ENCODE data around the gene GPC6. TPM values are rescaled to one million over a fixed set of nuclear protein-coding genes. Genes with fewer than 3 reads are reported as not detected.

GPC6 gene
- total RNA-seq, 1 donor from 2014 or later = 42.9 TPM

DNA sequence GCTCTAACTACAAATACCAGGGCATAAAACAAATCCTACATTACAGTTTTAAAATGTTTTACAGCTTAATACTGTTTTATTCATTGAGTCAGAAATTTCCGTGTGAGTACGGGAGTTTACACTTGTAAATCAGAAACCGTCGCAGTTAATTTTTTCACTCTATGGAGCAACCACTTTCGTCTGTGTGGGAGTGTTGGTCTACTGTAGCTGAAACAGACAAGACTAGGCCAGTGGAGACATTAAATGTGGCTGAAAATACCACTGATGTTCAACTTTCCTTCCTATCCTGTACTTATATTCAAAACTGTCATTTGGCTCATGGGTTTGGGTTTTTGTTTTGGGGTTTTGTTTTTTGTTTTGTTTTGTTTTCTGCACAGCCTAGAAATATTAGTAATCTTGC is 984.2 kb downstream of the GPC6 start:
- Mint-ChIP-seq H3K4me1 (peaks cover 7% of the 10 kb centered on the region), H3K27ac (no peak overlapping the region), H3K36me3 (no peaks in the 10 kb centered on the region), H3K4me3 (no peak overlapping the region), H3K9me3 (no peaks in the 10 kb centered on the region), H3K27me3 (ENCODE audit: insufficient read depth, low read depth) (no peaks in the 10 kb centered on the region)
- no peaks in the 10 kb centered on the region for H3K36me3 ChIP-seq
- no peak overlapping the region for H3K4me3 ChIP-seq
- H3K4me1 ChIP-seq = peaks cover 8% of the 10 kb centered on the region
- no peaks in the 10 kb centered on the region for H3K79me2 ChIP-seq (ENCODE audit: low read depth)
- H3K27ac ChIP-seq = no peak overlapping the region
- no peak for TF ChIP-seq CTCF (IDR thresholded peaks at IDR 0.05)
- no peak for TF ChIP-seq EZH2 (IDR thresholded peaks at IDR 0.05)
- TF ChIP-seq EZH2phosphoT487 (IDR thresholded peaks at IDR 0.05) = no peak
- H3K4me2 ChIP-seq = no peak overlapping the region
- H3K27me3 ChIP-seq = no peaks in the 10 kb centered on the region
- no peak for DNase-seq (ENCODE audit: low spot score)
- H3F3A ChIP-seq (ENCODE audit: low read depth) = no peaks in the 10 kb centered on the region
- no peaks in the 10 kb centered on the region for H4K20me1 ChIP-seq (ENCODE audit: low read depth)
- no peak overlapping the region for H3K9ac ChIP-seq
- no peaks in the 10 kb centered on the region for H3K9me3 ChIP-seq (ENCODE audit: low read depth)
- H2AFZ ChIP-seq (replicated peaks) = no peak overlapping the region

- DNase-seq (ENCODE audit: low spot score) = no peak
- no peak overlapping the region for H3K9ac ChIP-seq
- TF ChIP-seq EZH2phosphoT487 (IDR thresholded peaks at IDR 0.05) = no peak
- no peak for TF ChIP-seq CTCF (IDR thresholded peaks at IDR 0.05)
- no peak for TF ChIP-seq EZH2 (IDR thresholded peaks at IDR 0.05)
- no peak overlapping the region for H3K27ac Mint-ChIP-seq
- H3K27me3 ChIP-seq = no peaks in the 10 kb centered on the region
- H3K9me3 Mint-ChIP-seq = no peaks in the 10 kb centered on the region
- H3K4me1 Mint-ChIP-seq = peaks cover 10% of the 10 kb centered on the region
- no peaks in the 10 kb centered on the region for H4K20me1 ChIP-seq (ENCODE audit: low read depth)
- H3K4me3 Mint-ChIP-seq = no peak overlapping the region
- H3K4me1 ChIP-seq = peaks cover 8% of the 10 kb centered on the region
- H3F3A ChIP-seq (ENCODE audit: low read depth) = no peaks in the 10 kb centered on the region
- no peaks in the 10 kb centered on the region for H3K36me3 Mint-ChIP-seq
- no peaks in the 10 kb centered on the region for H3K79me2 ChIP-seq (ENCODE audit: low read depth)
- H2AFZ ChIP-seq (replicated peaks) = no peak overlapping the region
- no peak overlapping the region for H3K27ac ChIP-seq
- no peaks in the 10 kb centered on the region for H3K27me3 Mint-ChIP-seq (ENCODE audit: insufficient read depth, low read depth)
- no peak overlapping the region for H3K4me2 ChIP-seq
- H3K4me3 ChIP-seq = no peak overlapping the region
- no peaks in the 10 kb centered on the region for H3K9me3 ChIP-seq (ENCODE audit: low read depth)
- H3K36me3 ChIP-seq = no peaks in the 10 kb centered on the region
Observed at GRCh38 chr13:94212196-94212595, 985.6 kb downstream of the GPC6 start.

- Mint-ChIP-seq H3K27me3 (ENCODE audit: insufficient read depth, low read depth) (no peaks in the 10 kb centered on the region), H3K4me1 (peaks cover 15% of the 10 kb centered on the region), H3K36me3 (no peaks in the 10 kb centered on the region), H3K4me3 (no peak overlapping the region), H3K27ac (no peak overlapping the region), H3K9me3 (no peaks in the 10 kb centered on the region)
- Histone ChIP-seq H3K4me2 (no peak overlapping the region), H4K20me1 (ENCODE audit: low read depth) (no peaks in the 10 kb centered on the region), H3K9me3 (ENCODE audit: low read depth) (no peaks in the 10 kb centered on the region), H3K27ac (no peak overlapping the region), H3K79me2 (ENCODE audit: low read depth) (no peaks in the 10 kb centered on the region), H3K36me3 (no peaks in the 10 kb centered on the region), H3K4me3 (no peak overlapping the region), H2AFZ (replicated peaks) (no peak overlapping the region), H3K9ac (no peak overlapping the region), H3K27me3 (no peaks in the 10 kb centered on the region), H3K4me1 (peaks cover 8% of the 10 kb centered on the region), H3F3A (ENCODE audit: low read depth) (no peaks in the 10 kb centered on the region)
- TF ChIP-seq EZH2 (IDR thresholded peaks at IDR 0.05) = no peak
- TF ChIP-seq EZH2phosphoT487 (IDR thresholded peaks at IDR 0.05) = no peak
- TF ChIP-seq CTCF (IDR thresholded peaks at IDR 0.05) = no peak
- no peak for DNase-seq (ENCODE audit: low spot score)
Observed at GRCh38 chr13:94214121-94214520, 987.5 kb downstream of the GPC6 start.

Measured in neural progenitor cell (in vitro differentiated cells).